Small intestine (tissue), 7 donors: Measurements from ENCODE around the gene C6orf120. TPM values are rescaled to one million over a fixed set of nuclear protein-coding genes. Genes with fewer than 3 reads are reported as not detected.

Experiments
- DNase-seq, 2 donors: peaks; one replicate each; pipeline versions ENCODE4 v3.0.0 to v3.0.0-alpha.2; 2013
- FAIRE-seq: peaks from 2 replicates; lab custom pipeline; 2012; peaks lifted over from hg19 to GRCh38; lab: Jason Lieb, UNC
- H3K27ac ChIP-seq, 3 donors: one replicate each; pipeline ENCODE4 v1.5.1; 2013; ENCODE audit warnings: low read length in 2 of 3, mild to moderate bottlenecking in 2 of 3, control low read depth in 1 of 3, inconsistent platforms in 1 of 3, low read depth in 1 of 3, moderate library complexity in 1 of 3
- H3K27me3 ChIP-seq, 3 donors: one replicate each; pipeline ENCODE4 v1.6.1; 2013; ENCODE audit warnings: low read length in 3 of 3, inconsistent platforms in 1 of 3; ENCODE audit not compliant: control insufficient read depth in 3 of 3, insufficient read depth in 3 of 3
- H3K36me3 ChIP-seq, 3 donors: one replicate each; pipeline ENCODE4 v1.6.1; 2013; ENCODE audit warnings: low read length in 3 of 3, inconsistent platforms in 1 of 3, low read depth in 1 of 3, mild to moderate bottlenecking in 1 of 3, moderate library complexity in 1 of 3; ENCODE audit not compliant: control insufficient read depth in 3 of 3, insufficient read depth in 2 of 3
- H3K4me1 ChIP-seq, 3 donors: one replicate each; pipeline ENCODE4 v1.6.1; 2013; ENCODE audit warnings: low read length in 2 of 3, inconsistent platforms in 1 of 3, low read depth in 1 of 3, mild to moderate bottlenecking in 1 of 3, moderate library complexity in 1 of 3; ENCODE audit not compliant: control insufficient read depth in 3 of 3, insufficient read depth in 2 of 3
- H3K4me3 ChIP-seq, 3 donors: one replicate each; pipeline ENCODE4 v1.5.1; 2013; ENCODE audit warnings: low read length in 3 of 3, control low read depth in 1 of 3, inconsistent platforms in 1 of 3, low read depth in 1 of 3, mild to moderate bottlenecking in 1 of 3, moderate library complexity in 1 of 3
- H3K9me3 ChIP-seq, 2 donors: one replicate each; pipeline ENCODE4 v1.6.1; 2013; ENCODE audit warnings: low read depth in 1 of 2, low read length in 1 of 2; ENCODE audit not compliant: control insufficient read depth in 2 of 2, insufficient read depth in 1 of 2
- WGBS, 3 donors: extraction: QIAGEN DNeasy Blood & Tissue Kit; methylation state at CpG; one replicate each; pipeline ENCODE4 v1.1.7; 2013; 5-methylcytosine and 5-hydroxymethylcytosine counted together
- polyA plus RNA-seq, 4 donors: library from polyadenylated mRNA; stranded (reverse) in 3 of 4; unstranded in 1 of 4; fragments of 200-250 nt in 3 of 4; fragments of 120-200 nt in 1 of 4; gene quantifications; one replicate each; pipeline versions ENCODE4 v1.2.1 to v1.2.3, GENCODE V29; 2013
- donor health status: healthy with polysubstance abuse.
- donor health status: control.
- donor health status: control.
- donor health status: Bipolar disorder and iron deficiency.
- donor health status: healthy.

C6orf120 gene
- polyA plus RNA-seq, 4 donors, result 8.4 to 37.9 (median 10.5) TPM

DNA sequence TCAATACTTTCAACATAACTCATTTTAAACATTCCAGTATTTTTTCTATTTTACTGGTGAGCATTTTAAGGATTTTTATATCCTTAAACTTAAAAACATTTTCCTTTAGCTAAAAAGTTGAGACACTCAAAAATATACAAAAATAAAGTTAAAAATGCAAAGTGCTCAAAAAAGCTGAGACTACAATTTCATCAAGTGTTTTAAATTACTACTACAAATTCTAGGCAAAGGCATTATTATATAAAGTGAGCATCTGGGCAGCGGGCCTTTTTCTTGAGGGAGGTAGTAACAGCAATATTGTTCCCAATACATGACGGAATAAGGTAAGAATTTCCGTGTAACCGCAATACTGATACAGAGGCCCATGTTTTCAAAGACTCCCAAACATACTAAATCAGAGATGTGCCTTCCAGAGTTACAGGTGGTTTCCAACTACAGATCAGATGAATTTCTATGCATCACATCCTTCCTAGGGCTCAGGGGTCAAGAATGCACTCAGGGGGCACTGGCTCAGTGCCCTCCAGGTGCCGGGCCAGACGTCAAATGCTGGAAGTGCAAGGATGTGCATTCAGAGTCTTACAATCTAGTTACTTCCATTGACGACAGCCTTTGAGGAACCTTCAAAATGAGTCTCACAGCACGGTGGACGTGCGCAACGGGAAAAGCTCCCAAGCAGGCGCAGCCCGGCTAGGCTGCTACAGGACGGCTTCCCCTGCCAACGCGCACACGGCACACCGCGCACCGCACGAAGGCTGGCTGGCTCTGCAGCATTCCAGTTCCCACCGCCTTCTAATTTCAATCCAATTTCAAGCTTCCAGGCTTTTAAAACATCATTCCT lies 20.7 kb downstream of the C6orf120 start:
- Histone ChIP-seq H3K4me3 (peak overlapping the region; percentile 85 to 99 (median 90)), H3K4me1 (peaks cover 2 to 10% (median 3%) of the 10 kb centered on the region in 3 donors), H3K36me3 (peaks cover 0 to 4% (median 0%) of the 10 kb centered on the region in 3 donors), H3K27me3 (no peaks in the 10 kb centered on the region), H3K27ac (peak overlapping the region; percentile 87 to 98 (median 88)), H3K9me3 (no peaks in the 10 kb centered on the region)
- DNase-seq, result peak; percentile 47 to 70
- WGBS, 3 donors, result 2 to 4% (median 2%) methylated on average over 22 of the region's 22 CpGs
- FAIRE-seq, result no peak

DNA sequence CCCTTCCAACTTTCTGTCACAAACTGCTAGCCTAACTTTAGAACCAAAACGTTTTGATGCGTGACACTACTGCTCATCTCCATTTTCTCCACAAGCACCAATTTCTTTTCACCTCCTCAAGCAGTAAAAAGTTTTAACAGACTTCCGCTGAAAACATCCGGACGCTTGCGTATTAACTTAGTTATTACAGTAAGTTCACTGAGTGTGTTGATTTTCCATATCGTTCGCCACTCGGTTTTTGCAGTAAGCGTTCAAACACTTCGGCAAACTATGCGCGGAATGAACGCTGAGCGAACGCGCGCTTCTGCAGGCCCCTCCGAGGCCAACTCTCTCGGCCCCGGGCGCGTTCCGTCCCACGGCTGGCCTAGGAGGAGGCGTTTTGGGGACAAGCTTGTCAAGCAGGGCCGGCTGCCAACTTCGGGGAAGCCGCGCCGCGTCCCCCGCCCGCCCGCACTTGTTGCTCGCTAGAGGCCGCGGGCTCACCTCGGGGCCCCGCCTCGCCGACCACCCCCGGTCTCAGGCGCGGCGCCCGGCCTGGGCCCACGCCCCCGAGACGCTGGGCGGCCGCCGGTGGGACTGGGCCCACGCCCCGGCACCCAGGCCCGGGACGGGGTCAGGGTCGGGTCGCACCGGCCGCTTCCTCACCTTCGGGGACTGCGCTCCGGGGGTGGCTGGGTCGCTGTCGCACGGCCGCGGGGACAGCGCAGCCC lies 21.4 kb downstream of the C6orf120 start:
- Histone ChIP-seq H3K4me3 (peak overlapping the region; percentile 85 to 99 (median 90)), H3K27ac (peak overlapping the region; percentile 87 to 98 (median 88)), H3K27me3 (no peaks in the 10 kb centered on the region), H3K36me3 (peaks cover 0 to 2% (median 0%) of the 10 kb centered on the region in 3 donors), H3K9me3 (no peaks in the 10 kb centered on the region), H3K4me1 (peaks cover 2 to 10% (median 3%) of the 10 kb centered on the region in 3 donors)
- DNase-seq (peak; percentile 56 to 85), FAIRE-seq (no peak)
- WGBS, 3 donors, result 0 to 1% (median 0%) methylated on average over 50 to 70 of the region's 70 CpGs

DNA sequence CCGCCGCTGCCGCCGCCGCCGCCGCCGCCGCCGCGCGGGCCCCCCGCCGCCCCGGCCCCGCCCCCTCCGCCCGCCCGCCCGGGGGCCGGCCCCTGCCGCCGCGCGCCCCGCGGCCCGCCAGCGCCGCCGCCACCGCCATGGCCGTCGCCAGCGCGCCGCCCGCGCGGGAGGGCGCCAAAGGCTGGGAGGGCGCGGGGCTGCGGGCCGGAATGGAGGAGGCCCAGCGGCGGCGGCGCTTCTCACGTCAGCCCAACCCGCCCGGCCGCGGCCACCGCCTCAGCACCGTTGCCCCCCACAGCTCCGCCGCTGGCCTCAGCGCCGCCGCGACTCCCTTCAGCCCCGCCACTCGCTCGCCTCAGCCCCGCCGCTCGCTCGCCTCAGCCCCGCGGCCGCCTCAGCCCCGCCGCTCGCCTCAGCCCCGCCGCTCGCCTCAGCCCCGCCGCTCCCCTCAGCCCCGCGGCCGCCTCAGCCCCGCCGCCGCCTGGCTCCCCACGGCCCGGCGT lies 22.1 kb downstream of the C6orf120 start:
- no peaks in the 10 kb centered on the region for H3K27me3 ChIP-seq
- H3K36me3 ChIP-seq, result no peaks in the 10 kb centered on the region
- DNase-seq (peak in 1 of 2 donors; percentile 81), FAIRE-seq (no peak)
- peaks cover 2 to 10% (median 3%) of the 10 kb centered on the region in 3 donors for H3K4me1 ChIP-seq
- H3K4me3 ChIP-seq, result peak overlapping the region in 2 of 3 donors; percentile 90 to 99
- peak overlapping the region; percentile 29 to 98 (median 90) for H3K27ac ChIP-seq
- 0 to 2% (median 1%) methylated on average over 1 to 89 of the region's 89 CpGs for WGBS, 3 donors
- no peaks in the 10 kb centered on the region for H3K9me3 ChIP-seq

DNA sequence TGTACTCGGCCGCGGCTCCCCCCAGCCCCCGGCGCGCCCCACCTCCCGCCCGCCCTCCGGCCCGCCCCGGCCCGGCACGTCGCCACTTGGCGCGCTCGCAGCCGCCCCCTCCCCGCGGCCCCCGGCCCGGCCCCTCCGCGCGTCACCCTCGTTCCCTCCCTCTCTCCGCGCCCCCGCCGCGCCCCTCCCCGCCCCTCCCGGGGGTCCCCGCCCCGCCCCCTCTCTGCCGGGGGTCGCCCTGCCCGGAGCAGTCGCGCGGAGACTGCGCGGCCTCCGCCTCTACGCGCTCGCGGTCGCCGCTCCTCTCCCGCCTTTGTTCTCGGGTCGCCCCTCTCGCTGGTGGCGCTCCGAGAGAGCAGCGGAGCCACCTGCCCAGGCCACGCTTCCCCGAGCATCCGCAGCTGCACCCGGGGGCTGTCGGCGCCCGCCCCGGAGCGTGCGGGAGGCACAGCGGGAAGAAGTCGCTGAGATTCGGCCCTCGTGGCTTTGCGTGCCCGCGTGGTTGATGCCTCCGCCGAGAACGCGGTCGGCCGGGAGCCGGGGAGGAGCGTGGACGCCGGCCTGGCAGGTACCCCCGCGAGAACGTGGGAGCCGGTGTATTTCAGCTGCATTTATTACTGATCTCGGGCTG lies 22.7 kb downstream of the C6orf120 start, which contains the start of gene PHF10:
TSS of gene PHF10 (minus strand) at position 7 of the 631 bp plus-strand sequence. CDS start 569 bp downstream, outside the sequence.
- WGBS, 3 donors, result 0 to 1% (median 1%) methylated on average over 33 to 89 of the region's 89 CpGs
- Histone ChIP-seq H3K4me1 (peaks cover 2 to 10% (median 3%) of the 10 kb centered on the region in 3 donors), H3K36me3 (no peaks in the 10 kb centered on the region), H3K27ac (peak within 1 kb of the TSS; percentile 90 to 98 (median 91)), H3K4me3 (peak within 1 kb of the TSS; percentile 85 to 99 (median 90)), H3K27me3 (no peaks in the 10 kb centered on the region), H3K9me3 (no peaks in the 10 kb centered on the region)
- DNase-seq (peak; percentile 31 to 84), FAIRE-seq (no peak)

DNA sequence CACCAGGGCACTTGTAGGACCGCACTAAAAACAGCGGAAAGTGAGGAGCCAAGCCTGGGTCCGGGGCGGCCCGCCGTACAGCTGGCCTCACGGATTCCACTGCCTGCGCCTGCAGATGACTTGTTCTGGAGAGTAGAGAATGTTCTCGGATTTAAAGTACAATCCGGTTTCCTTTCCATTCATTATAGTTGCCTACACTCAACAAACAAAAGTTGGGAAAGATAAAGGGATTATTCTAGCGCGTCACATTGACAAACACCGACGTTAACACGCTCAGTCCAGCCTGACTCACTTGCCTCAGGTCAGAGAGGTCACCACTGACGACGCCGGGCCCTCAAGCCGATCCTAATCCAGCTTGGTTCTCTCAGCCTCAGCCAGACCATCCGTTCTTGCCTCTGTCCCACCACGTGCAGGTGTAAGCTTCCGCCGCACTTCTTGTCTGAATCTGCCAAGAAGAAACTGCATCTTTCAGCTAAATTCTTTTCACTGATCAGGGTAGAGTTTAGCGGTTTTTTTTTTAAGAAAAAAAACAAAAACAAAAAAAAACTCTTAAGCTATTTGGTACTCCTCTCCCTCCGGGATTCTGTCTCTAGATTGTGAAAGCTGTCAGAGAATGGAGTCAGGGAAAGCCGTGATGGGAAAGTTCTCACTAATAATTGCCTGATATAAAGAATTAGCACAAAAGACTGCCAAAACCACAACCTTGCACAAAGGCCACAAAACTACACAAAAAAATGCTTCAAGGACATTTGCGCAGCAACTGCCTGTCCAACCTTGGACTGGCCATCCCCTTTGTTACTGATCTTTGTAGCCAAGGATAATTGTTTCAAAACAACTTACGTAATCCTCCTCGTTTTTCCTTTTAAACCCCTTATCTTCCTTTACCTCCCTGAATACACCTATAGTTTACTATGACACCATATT lies 23.5 kb downstream of the C6orf120 start:
- H3K9me3 ChIP-seq, result no peaks in the 10 kb centered on the region
- peak overlapping the region; percentile 62 to 99 (median 90) for H3K4me3 ChIP-seq
- no peak for FAIRE-seq
- DNase-seq, result peak; percentile 50 to 69
- peaks cover 2 to 10% (median 3%) of the 10 kb centered on the region in 3 donors for H3K4me1 ChIP-seq
- WGBS, 3 donors, result 14 to 26% (median 22%) methylated on average over 29 of the region's 29 CpGs
- peak overlapping the region; percentile 84 to 91 (median 85) for H3K27ac ChIP-seq
- H3K36me3 ChIP-seq, result no peaks in the 10 kb centered on the region
- no peaks in the 10 kb centered on the region for H3K27me3 ChIP-seq

DNA sequence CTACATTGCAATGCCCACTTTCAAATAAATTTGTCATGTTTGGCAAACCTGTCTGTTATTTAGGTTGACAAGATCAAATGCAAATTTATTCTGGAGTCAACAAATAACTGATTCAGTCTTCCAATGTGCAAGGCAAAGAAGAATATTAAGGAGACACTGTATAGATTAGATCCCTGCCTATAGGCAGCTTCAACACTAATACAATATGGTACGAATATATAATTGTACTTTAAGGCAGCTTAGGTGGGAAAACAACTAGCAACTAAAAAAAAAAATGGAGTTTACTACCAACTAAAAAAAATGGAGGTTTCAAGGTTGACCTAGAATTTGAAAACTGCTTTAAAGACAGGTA lies 24.1 kb downstream of the C6orf120 start:
- H3K27me3 ChIP-seq, result no peaks in the 10 kb centered on the region
- H3K4me3 ChIP-seq, result no peak overlapping the region
- FAIRE-seq, result no peak
- no peaks in the 10 kb centered on the region for H3K9me3 ChIP-seq
- no peak for DNase-seq
- no peaks in the 10 kb centered on the region for H3K36me3 ChIP-seq
- WGBS, 3 donors, result 86 to 98% (median 95%) methylated on average over 1 of the region's 1 CpG
- H3K27ac ChIP-seq, result peak overlapping the region in 1 of 3 donors; percentile 12
- peaks cover 2 to 10% (median 3%) of the 10 kb centered on the region in 3 donors for H3K4me1 ChIP-seq

DNA sequence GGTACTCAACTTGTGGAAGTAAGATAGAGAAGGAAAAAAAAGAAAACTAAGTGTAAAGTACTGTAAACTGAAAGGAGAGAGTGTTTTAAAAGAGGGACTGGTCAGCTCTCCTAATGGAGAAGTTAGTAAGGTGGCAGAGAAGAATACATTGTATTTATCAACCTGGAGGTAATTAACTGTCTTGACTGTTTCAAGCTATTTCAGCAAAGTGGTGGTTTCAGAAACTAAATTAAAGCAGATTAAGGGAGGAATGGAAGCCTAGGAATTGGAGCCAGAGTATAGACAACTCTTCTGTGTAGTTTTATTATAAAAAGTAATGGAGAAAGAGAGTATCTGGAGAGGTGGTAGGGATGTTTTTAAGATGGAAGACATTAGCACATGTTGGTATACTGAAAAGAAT lies 25.0 kb downstream of the C6orf120 start:
- H3K4me3 ChIP-seq, result no peak overlapping the region
- H3K9me3 ChIP-seq, result no peaks in the 10 kb centered on the region
- peaks cover 0 to 10% (median 2%) of the 10 kb centered on the region in 3 donors for H3K4me1 ChIP-seq
- DNase-seq (no peak), FAIRE-seq (no peak)
- no peaks in the 10 kb centered on the region for H3K36me3 ChIP-seq
- no peak overlapping the region for H3K27ac ChIP-seq
- no peaks in the 10 kb centered on the region for H3K27me3 ChIP-seq
